K562 (cell line): Measurements from ENCODE around the gene GGT1. TPM values are rescaled to one million over a fixed set of nuclear protein-coding genes. Genes with fewer than 3 reads are reported as not detected.
"Not testable (repeated sequence)": the region's sequence is repeated elsewhere in the genome, so short reads cannot be mapped to it uniquely, and the experiment has no call there.

Experiments
- ATF7 ChIP-seq: fragments of 450-650 bp; IDR thresholded peaks from 2 replicates; pipeline ENCODE4 v1.7.1; 2014; ENCODE audit warnings: mild to moderate bottlenecking, moderate library complexity
- BHLHE40 ChIP-seq: IDR thresholded peaks from 2 replicates; pipeline ENCODE4 v1.6.1; 2011; ENCODE audit warnings: low read length, improper control_type of control experiment
- C11orf30 ChIP-seq: fragments of 450-650 bp; IDR thresholded peaks from 2 replicates; pipeline ENCODE4 v1.6.1; 2016; ENCODE audit warnings: low read depth, mild to moderate bottlenecking
- CBFA2T2 ChIP-seq: fragments of 450-650 bp; conservative IDR thresholded peaks from 2 replicates; pipeline ENCODE4 v1.6.1; 2017; ENCODE audit warnings: mild to moderate bottlenecking
- JUND ChIP-seq, 2 experiments: IDR thresholded peaks; 2 replicates in 1 of 2; 3 replicates in 1 of 2; pipeline ENCODE4 v1.6.1; 2011; ENCODE audit warnings: borderline replicate concordance in 2 of 2, low read depth in 2 of 2, low read length in 2 of 2, improper control_type of control experiment in 1 of 2, missing biosample characterization in 1 of 2, missing genetic modification characterization in 1 of 2, missing genetic modification reagents in 1 of 2
- L3MBTL2 ChIP-seq: fragments of 450-650 bp; IDR thresholded peaks from 2 replicates; pipeline ENCODE4 v1.6.1; 2016; ENCODE audit warnings: mild to moderate bottlenecking, moderate library complexity
- MAFK ChIP-seq: IDR thresholded peaks from 2 replicates; pipeline ENCODE4 v1.6.1; 2011; ENCODE audit warnings: low read length, improper control_type of control experiment
- MYC ChIP-seq, 2 experiments: fragments of 250-450 bp in 1 of 2; sonication (Bioruptor Pico) in 1 of 2; IDR thresholded peaks; 2 replicates each; pipeline versions ENCODE4 v1.5.1 to v1.6.1; 2012 to 2021; ENCODE audit warnings: low read depth in 2 of 2, borderline replicate concordance in 1 of 2, improper control_type of control experiment in 1 of 2, low read length in 1 of 2, mild to moderate bottlenecking in 1 of 2, moderate library complexity in 1 of 2
- NR2C1 ChIP-seq, 2 experiments: fragments of 450-650 bp; IDR thresholded peaks; 2 replicates each; pipeline ENCODE4 v1.6.1; 2017; ENCODE audit warnings: mild to moderate bottlenecking in 2 of 2, antibody characterized with exemption in 1 of 2, inconsistent platforms in 1 of 2, missing compliant biosample characterization in 1 of 2, missing genetic modification characterization in 1 of 2
- POLR2G ChIP-seq: fragments of 200-400 bp; formaldehyde crosslinking; IDR thresholded peaks from 2 replicates; pipeline ENCODE4 v1.6.1; 2017; ENCODE audit warnings: low read depth, mild to moderate bottlenecking, antibody characterized with exemption, low read length, moderate library complexity
- RAD51 ChIP-seq: fragments of 450-650 bp; IDR thresholded peaks from 2 replicates; pipeline ENCODE4 v1.7.1; 2016; ENCODE audit warnings: low read depth, mild to moderate bottlenecking, borderline replicate concordance
- RBFOX2 ChIP-seq: fragments of 200-400 bp; formaldehyde crosslinking; IDR thresholded peaks from 2 replicates; pipeline ENCODE4 v1.6.1; 2017; ENCODE audit warnings: low read depth, mild to moderate bottlenecking, low read length, moderate library complexity
- TOE1 ChIP-seq, 2 experiments: fragments of 450-650 bp in 1 of 2; sonication (generic) in 1 of 2; formaldehyde crosslinking in 1 of 2; IDR thresholded peaks; 2 replicates each; pipeline versions ENCODE4 v1.7.1 to v1.8.0; 2016 to 2022; ENCODE audit warnings: borderline replicate concordance in 2 of 2, mild to moderate bottlenecking in 2 of 2, antibody characterized with exemption in 1 of 2, inconsistent platforms in 1 of 2, low read depth in 1 of 2, missing genetic modification reagents in 1 of 2, moderate library complexity in 1 of 2
- polyA plus RNA-seq, 8 experiments: library from polyadenylated mRNA; depleted of rRNA in 4 of 8; stranded (reverse) in 5 of 8; unstranded in 3 of 8; fragments of >200 nt; fragmentation: Nextera tagmentation in 2 of 8; fragmentation: Illumina TruSeq in 1 of 8; extraction: Ambion mirVana in 2 of 8; extraction: Trizol in 1 of 8; gene quantifications; 2 replicates each; pipeline versions ENCODE4 v1.2.1 to v1.2.3, GENCODE V29; 2011 to 2014; ENCODE audit warnings: inconsistent platforms in 1 of 8, missing spikeins in 1 of 8
- total RNA-seq, 7 experiments: library from RNA; depleted of rRNA in 6 of 7; stranded (reverse); fragments of >200 nt in 6 of 7; fragmentation: Illumina TruSeq in 2 of 7; extraction: Trizol in 2 of 7; gene quantifications; 2 replicates each; pipeline versions ENCODE4 v1.2.1 to v1.2.3, GENCODE V29; 2011 to 2021; ENCODE audit warnings: low replicate concordance in 1 of 7
- TF ChIP-seq, protein P1 (sequence below), 2 experiments: fragments of 450-650 bp in 1 of 2; sonication (generic) in 1 of 2; formaldehyde crosslinking in 1 of 2; IDR thresholded peaks in 1 of 2; conservative IDR thresholded peaks in 1 of 2; 2 replicates each; pipeline versions ENCODE4 v1.6.1 to v1.8.1; 2016 to 2023; ENCODE audit warnings: mild to moderate bottlenecking in 2 of 2, moderate library complexity in 2 of 2, inconsistent platforms in 1 of 2, missing genetic modification reagents in 1 of 2
- TF ChIP-seq, protein P2 (sequence below): fragments of 450-650 bp; IDR thresholded peaks from 2 replicates; pipeline ENCODE4 v1.6.1; 2017; ENCODE audit warnings: antibody characterized with exemption, mild to moderate bottlenecking
- TF ChIP-seq, protein P3 (sequence below): fragments of 450-650 bp; formaldehyde crosslinking; IDR thresholded peaks from 2 replicates; pipeline ENCODE4 v1.4.0; 2020; ENCODE audit warnings: mild to moderate bottlenecking, mixed read lengths
- TF ChIP-seq, protein P4 (sequence below): fragments of 250-450 bp; sonication (Bioruptor Pico); IDR thresholded peaks from 2 replicates; pipeline ENCODE4 v1.4.0; 2020

Gene GGT1
- total and polyA plus RNA-seq, 9 of the 15 experiments (the other 6 are each of a cell fraction or from before 2014, with no cell fraction given), result 0.46 to 11.8 (median 6.9) TPM

DNA sequence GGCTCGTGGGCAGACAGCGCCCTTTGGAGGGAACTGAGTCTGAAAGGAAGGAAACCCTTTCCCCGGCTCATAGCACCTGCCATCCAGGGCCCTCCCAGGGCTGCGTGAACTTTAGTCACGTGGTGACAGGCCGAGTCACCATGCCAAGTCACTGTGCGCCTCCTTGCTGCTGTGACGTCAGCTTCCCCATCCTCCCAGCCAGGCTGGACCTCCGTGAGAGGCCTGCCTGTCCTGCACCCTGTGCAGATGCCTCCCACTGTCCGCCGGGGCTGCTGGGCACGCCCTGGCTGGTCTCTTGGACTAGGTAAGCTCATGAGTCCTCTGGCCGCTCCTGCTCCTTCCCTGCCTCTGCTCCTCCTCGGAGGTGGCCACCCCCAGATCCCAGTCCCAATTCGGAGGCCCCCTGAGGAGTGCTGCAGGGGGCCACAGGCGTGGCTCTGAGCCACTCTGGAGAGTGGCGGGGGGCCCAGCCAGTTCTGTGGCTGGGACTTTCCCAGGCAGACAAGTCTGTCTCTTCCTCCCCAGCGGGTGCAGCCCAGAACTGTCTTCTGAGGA is 4.5 kb downstream of the GGT1 start (continued):
- TF ChIP-seq RBFOX2 (peak; percentile 43), BHLHE40 (peak; percentile 67), ATF7 (peak; percentile 62), L3MBTL2 (peak; percentile 59; the same call in 1 of the 2 replicates), MYC (IDR thresholded peaks at IDR 0.05; ENCODE audit: low read depth, low read length) (peak; percentile 38; the same call in 1 of the 2 replicates), MAFK (peak; percentile 8; the same call in 1 of the 2 replicates), NR2C1 (IDR thresholded peaks at IDR 0.05) (peak; percentile 38; the same call in 1 of the 2 replicates), NR2C1 (tag; IDR thresholded peaks at IDR 0.05) (peak; percentile 53; the same call in 1 of the 2 replicates), C11orf30 (peak; percentile 48; the same call in 1 of the 2 replicates), TOE1 (IDR thresholded peaks at IDR 0.05; ENCODE audit: borderline replicate concordance) (peak; percentile 92), RAD51 (peak; percentile 87), JUND (IDR thresholded peaks at IDR 0.05; ENCODE audit: borderline replicate concordance, low read depth, low read length) (peak; percentile 63), JUND (tag; IDR thresholded peaks at IDR 0.05; ENCODE audit: borderline replicate concordance, low read depth, low read length) (peak; percentile 36; the same call in 1 of the 3 replicates), POLR2G (peak; percentile 59), CBFA2T2 (peak; percentile 53; the same call in 1 of the 2 replicates)
- not testable (repeated sequence) for TF ChIP-seq MYC, TOE1 (CRISPR knock-in tag; IDR thresholded peaks at IDR 0.05; ENCODE audit: borderline replicate concordance, low read depth)
- TF ChIP-seq, protein P1, sequence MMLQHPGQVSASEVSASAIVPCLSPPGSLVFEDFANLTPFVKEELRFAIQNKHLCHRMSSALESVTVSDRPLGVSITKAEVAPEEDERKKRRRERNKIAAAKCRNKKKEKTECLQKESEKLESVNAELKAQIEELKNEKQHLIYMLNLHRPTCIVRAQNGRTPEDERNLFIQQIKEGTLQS (IDR thresholded peaks at IDR 0.05), result peak; percentile 74
- TF ChIP-seq, protein P1 (CRISPR knock-in tag; conservative IDR thresholded peaks at IDR 0.05), result not testable (repeated sequence)
- TF ChIP-seq, protein P2, sequence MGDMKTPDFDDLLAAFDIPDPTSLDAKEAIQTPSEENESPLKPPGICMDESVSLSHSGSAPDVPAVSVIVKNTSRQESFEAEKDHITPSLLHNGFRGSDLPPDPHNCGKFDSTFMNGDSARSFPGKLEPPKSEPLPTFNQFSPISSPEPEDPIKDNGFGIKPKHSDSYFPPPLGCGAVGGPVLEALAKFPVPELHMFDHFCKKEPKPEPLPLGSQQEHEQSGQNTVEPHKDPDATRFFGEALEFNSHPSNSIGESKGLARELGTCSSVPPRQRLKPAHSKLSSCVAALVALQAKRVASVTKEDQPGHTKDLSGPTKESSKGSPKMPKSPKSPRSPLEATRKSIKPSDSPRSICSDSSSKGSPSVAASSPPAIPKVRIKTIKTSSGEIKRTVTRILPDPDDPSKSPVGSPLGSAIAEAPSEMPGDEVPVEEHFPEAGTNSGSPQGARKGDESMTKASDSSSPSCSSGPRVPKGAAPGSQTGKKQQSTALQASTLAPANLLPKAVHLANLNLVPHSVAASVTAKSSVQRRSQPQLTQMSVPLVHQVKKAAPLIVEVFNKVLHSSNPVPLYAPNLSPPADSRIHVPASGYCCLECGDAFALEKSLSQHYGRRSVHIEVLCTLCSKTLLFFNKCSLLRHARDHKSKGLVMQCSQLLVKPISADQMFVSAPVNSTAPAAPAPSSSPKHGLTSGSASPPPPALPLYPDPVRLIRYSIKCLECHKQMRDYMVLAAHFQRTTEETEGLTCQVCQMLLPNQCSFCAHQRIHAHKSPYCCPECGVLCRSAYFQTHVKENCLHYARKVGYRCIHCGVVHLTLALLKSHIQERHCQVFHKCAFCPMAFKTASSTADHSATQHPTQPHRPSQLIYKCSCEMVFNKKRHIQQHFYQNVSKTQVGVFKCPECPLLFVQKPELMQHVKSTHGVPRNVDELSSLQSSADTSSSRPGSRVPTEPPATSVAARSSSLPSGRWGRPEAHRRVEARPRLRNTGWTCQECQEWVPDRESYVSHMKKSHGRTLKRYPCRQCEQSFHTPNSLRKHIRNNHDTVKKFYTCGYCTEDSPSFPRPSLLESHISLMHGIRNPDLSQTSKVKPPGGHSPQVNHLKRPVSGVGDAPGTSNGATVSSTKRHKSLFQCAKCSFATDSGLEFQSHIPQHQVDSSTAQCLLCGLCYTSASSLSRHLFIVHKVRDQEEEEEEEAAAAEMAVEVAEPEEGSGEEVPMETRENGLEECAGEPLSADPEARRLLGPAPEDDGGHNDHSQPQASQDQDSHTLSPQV, result peak; percentile 85
- TF ChIP-seq, protein P3, sequence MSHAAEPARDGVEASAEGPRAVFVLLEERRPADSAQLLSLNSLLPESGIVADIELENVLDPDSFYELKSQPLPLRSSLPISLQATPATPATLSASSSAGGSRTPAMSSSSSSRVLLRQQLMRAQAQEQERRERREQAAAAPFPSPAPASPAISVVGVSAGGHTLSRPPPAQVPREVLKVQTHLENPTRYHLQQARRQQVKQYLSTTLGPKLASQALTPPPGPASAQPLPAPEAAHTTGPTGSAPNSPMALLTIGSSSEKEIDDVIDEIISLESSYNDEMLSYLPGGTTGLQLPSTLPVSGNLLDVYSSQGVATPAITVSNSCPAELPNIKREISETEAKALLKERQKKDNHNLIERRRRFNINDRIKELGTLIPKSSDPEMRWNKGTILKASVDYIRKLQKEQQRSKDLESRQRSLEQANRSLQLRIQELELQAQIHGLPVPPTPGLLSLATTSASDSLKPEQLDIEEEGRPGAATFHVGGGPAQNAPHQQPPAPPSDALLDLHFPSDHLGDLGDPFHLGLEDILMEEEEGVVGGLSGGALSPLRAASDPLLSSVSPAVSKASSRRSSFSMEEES (CRISPR knock-in tag), result peak; percentile 84
- TF ChIP-seq, protein P4, sequence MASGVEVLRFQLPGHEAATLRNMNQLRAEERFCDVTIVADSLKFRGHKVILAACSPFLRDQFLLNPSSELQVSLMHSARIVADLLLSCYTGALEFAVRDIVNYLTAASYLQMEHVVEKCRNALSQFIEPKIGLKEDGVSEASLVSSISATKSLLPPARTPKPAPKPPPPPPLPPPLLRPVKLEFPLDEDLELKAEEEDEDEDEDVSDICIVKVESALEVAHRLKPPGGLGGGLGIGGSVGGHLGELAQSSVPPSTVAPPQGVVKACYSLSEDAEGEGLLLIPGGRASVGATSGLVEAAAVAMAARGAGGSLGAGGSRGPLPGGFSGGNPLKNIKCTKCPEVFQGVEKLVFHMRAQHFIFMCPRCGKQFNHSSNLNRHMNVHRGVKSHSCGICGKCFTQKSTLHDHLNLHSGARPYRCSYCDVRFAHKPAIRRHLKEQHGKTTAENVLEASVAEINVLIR (CRISPR knock-in tag), result 0 out of 2 replicates have a peak, but pooled peaks have one; percentile 21
